ENCODE measurements around the gene ALKBH8.
"Not testable (repeated sequence)": the region's sequence is repeated elsewhere in the genome, so short reads cannot be mapped to it uniquely, and the experiment has no call there.

Gene ALKBH8

DNA sequence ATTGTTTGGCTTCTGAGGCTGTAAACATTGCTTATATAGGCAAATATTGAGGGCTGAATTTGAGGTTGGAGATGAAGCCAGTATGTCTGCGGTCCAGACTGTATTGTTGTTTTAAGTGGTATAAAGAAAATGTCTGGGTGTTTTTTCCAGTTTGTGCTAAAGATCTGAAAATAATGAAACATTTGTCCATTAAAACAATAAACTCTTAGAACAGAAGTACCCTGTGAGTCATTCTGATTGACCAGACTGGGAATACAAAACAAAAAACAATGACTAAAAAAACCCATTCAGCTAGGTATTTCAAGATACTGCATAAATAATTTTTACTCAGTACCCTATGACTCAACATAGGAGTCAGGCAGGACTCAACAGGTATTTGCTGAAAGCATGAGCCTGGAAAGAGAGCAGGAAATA, 20.4 kb downstream of the ALKBH8 start:
- no peak for DNase-seq (ENCODE audit: extremely low read depth, insufficient read length)
- Histone ChIP-seq H3K27me3 (replicated peaks; ENCODE audit: control insufficient read depth, insufficient read depth, low read length) (no peaks in the 10 kb centered on the region), H3K36me3 (ENCODE audit: control insufficient read depth, insufficient read depth, low read length) (no peaks in the 10 kb centered on the region; the same call in 1 of the 2 replicates), H3K4me3 (replicated peaks; ENCODE audit: low read depth, low read length) (no peak overlapping the region)
- TF ChIP-seq, protein P1, sequence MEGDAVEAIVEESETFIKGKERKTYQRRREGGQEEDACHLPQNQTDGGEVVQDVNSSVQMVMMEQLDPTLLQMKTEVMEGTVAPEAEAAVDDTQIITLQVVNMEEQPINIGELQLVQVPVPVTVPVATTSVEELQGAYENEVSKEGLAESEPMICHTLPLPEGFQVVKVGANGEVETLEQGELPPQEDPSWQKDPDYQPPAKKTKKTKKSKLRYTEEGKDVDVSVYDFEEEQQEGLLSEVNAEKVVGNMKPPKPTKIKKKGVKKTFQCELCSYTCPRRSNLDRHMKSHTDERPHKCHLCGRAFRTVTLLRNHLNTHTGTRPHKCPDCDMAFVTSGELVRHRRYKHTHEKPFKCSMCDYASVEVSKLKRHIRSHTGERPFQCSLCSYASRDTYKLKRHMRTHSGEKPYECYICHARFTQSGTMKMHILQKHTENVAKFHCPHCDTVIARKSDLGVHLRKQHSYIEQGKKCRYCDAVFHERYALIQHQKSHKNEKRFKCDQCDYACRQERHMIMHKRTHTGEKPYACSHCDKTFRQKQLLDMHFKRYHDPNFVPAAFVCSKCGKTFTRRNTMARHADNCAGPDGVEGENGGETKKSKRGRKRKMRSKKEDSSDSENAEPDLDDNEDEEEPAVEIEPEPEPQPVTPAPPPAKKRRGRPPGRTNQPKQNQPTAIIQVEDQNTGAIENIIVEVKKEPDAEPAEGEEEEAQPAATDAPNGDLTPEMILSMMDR (IDR thresholded peaks at IDR 0.05; ENCODE audit: insufficient read depth, low read length, poor library complexity, severe bottlenecking), result no peak

DNA sequence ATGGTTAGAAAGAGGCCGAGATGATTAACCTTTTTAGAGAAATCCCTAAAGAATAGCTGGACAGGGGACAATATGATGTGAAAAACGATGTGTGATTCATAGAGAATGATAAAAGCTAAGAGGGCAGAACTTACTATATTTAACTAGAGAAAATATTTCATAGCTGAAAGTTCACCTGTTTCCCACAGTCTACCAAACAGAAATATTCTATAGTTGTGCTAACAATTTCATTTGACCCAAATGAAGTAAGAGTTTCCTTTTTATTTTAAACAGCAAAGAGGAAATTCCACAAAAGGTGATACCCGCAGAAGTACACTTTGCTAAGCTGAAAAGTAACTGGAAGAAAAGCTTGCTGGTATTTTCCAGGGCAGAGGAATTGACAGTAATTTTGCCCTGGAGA, 26.7 kb downstream of the ALKBH8 start:
- H3K4me3 ChIP-seq (replicated peaks; ENCODE audit: low read depth, low read length), result no peak overlapping the region
- no peak for DNase-seq (ENCODE audit: extremely low read depth, insufficient read length)
- TF ChIP-seq, protein P1 (IDR thresholded peaks at IDR 0.05; ENCODE audit: insufficient read depth, low read length, poor library complexity, severe bottlenecking), result no peak
- H3K36me3 ChIP-seq (ENCODE audit: control insufficient read depth, insufficient read depth, low read length), result no peaks in the 10 kb centered on the region
- no peaks in the 10 kb centered on the region for H3K27me3 ChIP-seq (replicated peaks; ENCODE audit: control insufficient read depth, insufficient read depth, low read length)

- TF ChIP-seq, protein P1 (IDR thresholded peaks at IDR 0.05; ENCODE audit: insufficient read depth, low read length, poor library complexity, severe bottlenecking), result no peak
- Histone ChIP-seq H3K27me3 (replicated peaks; ENCODE audit: control insufficient read depth, insufficient read depth, low read length) (no peaks in the 10 kb centered on the region), H3K4me3 (replicated peaks; ENCODE audit: low read depth, low read length) (no peak overlapping the region), H3K36me3 (ENCODE audit: control insufficient read depth, insufficient read depth, low read length) (no peaks in the 10 kb centered on the region)
- no peak for DNase-seq (ENCODE audit: extremely low read depth, insufficient read length)
Observed at GRCh38 chr11:107538239-107538638, 27.3 kb downstream of the ALKBH8 start.

DNA sequence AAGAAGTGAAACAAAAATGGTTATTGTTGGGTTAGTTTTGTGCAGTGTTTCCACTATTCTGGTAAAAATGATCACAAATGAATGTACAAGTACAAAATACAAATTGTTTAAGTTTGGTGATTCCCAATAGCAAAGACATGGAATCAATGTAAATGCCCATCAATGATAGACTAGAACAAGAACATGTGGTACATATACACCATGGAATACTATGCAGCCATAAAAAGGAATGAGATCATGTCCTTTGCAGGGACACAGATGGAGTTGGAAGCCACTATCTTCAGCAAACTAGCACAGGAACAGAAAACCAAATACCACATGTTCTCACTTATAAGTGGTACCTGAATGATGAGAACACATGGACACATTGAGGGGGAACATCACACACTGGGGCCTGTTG, 28.4 kb downstream of the ALKBH8 start:
- not testable (repeated sequence) for H3K27me3 ChIP-seq (replicated peaks; ENCODE audit: control insufficient read depth, insufficient read depth, low read length); DNase-seq (ENCODE audit: extremely low read depth, insufficient read length); H3K36me3 ChIP-seq (ENCODE audit: control insufficient read depth, insufficient read depth, low read length); H3K4me3 ChIP-seq (replicated peaks; ENCODE audit: low read depth, low read length)

DNA sequence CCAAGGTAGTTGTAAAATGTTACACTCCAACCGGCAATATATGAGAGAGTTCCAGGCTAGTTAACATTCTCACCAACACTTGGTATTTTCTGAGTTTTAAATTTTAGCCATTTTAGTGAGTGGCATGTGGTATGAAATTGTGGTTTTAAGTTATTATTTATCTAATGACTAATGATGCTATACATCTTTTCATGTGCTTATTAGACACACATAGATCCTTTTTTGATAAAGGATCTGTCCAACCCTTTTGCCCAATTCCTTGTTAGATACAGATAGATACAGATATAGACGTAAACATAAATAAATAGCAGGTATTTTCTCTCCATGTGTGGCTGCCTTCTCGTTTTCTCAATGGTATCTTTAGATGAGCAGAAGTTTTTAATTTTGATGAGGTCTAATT, 39.3 kb downstream of the ALKBH8 start:
- TF ChIP-seq, protein P1 (IDR thresholded peaks at IDR 0.05; ENCODE audit: insufficient read depth, low read length, poor library complexity, severe bottlenecking), result no peak
- no peak for DNase-seq (ENCODE audit: extremely low read depth, insufficient read length)
- H3K4me3 ChIP-seq (replicated peaks; ENCODE audit: low read depth, low read length), result no peak overlapping the region
- no peaks in the 10 kb centered on the region for H3K36me3 ChIP-seq (ENCODE audit: control insufficient read depth, insufficient read depth, low read length)
- no peaks in the 10 kb centered on the region for H3K27me3 ChIP-seq (replicated peaks; ENCODE audit: control insufficient read depth, insufficient read depth, low read length)

DNA sequence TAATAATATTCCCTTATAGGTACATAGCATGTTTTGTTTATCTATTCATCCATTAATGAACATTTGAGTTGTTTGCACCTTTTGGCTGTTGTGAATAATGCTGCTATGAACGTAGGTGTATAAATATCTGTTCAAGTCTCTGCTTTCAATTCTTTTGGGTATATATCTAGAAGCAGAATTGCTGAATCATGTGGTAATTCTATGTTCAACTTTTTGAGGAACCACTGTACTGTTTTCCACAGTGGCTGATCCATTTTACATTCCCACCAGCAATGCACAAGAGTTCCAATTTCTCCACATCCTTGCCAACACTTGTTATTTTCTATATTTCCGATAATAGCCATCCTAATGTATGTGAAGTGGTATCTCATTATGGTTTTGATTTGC, 56.7 kb downstream of the ALKBH8 start:
- TF ChIP-seq, protein P1 (IDR thresholded peaks at IDR 0.05; ENCODE audit: insufficient read depth, low read length, poor library complexity, severe bottlenecking), result no peak
- DNase-seq (ENCODE audit: extremely low read depth, insufficient read length), result no peak
- no peak overlapping the region for H3K4me3 ChIP-seq (replicated peaks; ENCODE audit: low read depth, low read length)
- H3K27me3 ChIP-seq (replicated peaks; ENCODE audit: control insufficient read depth, insufficient read depth, low read length), result no peaks in the 10 kb centered on the region
- H3K36me3 ChIP-seq (ENCODE audit: control insufficient read depth, insufficient read depth, low read length), result 0 out of 2 replicates have a peak, but pooled peaks cover 1% of the 10 kb centered on the region
